IMR-90 (cell line): Measurements from ENCODE around the gene GM2A. TPM values are rescaled to one million over a fixed set of nuclear protein-coding genes. Genes with fewer than 3 reads are reported as not detected.

ENCODE experiments used
- ATAC-seq: fragments of 200-7000 bp; cut with Tn5 transposase; 2 replicates; pipeline ENCODE4 v1.9.1; 2020; ENCODE audit warnings: low read depth, mild to moderate bottlenecking, moderate library complexity
- BruUV-seq: library from RNA; stranded (reverse); fragments of 400-500 nt; replicated peaks from 2 replicates; lab custom pipeline; 2021; lab: Mats Ljungman, UMichigan
- CTCF ChIA-PET: fragments of 300-600 bp; formaldehyde crosslinking; extraction: SDS; loops from one replicate; lab custom pipeline; 2021; ENCODE audit warnings: antibody characterized with exemption; lab: Yijun Ruan, JAX
- POLR2A ChIA-PET: fragments of 300-600 bp; sonication (Branson Sonifier 250); formaldehyde crosslinking; loops from one replicate; lab custom pipeline; 2022; ENCODE audit warnings: antibody characterized with exemption; ENCODE audit not compliant: unreplicated experiment; lab: Charles Lee
- DNase-seq: peaks from one replicate; pipeline ENCODE4 v3.0.0; 2013
- H2AFZ ChIP-seq: replicated peaks from 2 replicates; pipeline ENCODE3; 2013; ENCODE audit warnings: low read length, mild to moderate bottlenecking; ENCODE audit not compliant: poor library complexity
- H2AK5ac ChIP-seq: 2 replicates; pipeline ENCODE4 v1.6.1; 2013; ENCODE audit warnings: low read depth, low read length, inconsistent platforms
- H2AK9ac ChIP-seq: replicated peaks from 2 replicates; pipeline ENCODE3; 2013; ENCODE audit warnings: mild to moderate bottlenecking, low read depth, low read length, moderate library complexity; ENCODE audit not compliant: poor library complexity
- H2BK120ac ChIP-seq: 2 replicates; pipeline ENCODE4 v1.6.1; 2013; ENCODE audit warnings: low read depth, low read length, inconsistent platforms
- H2BK15ac ChIP-seq: 3 replicates; pipeline ENCODE4 v1.6.1; 2013; ENCODE audit warnings: low read depth, low read length, inconsistent platforms
- H2BK20ac ChIP-seq: 2 replicates; pipeline ENCODE4 v1.6.1; 2013; ENCODE audit warnings: low read depth, mild to moderate bottlenecking, inconsistent platforms, low read length, moderate library complexity
- H2BK5ac ChIP-seq: 2 replicates; pipeline ENCODE4 v1.6.1; 2013; ENCODE audit warnings: mild to moderate bottlenecking, low read depth, low read length, inconsistent platforms; ENCODE audit not compliant: poor library complexity, severe bottlenecking
- H3K14ac ChIP-seq: replicated peaks from 2 replicates; pipeline ENCODE4 v1.6.1; 2013; ENCODE audit warnings: low read depth, low read length, inconsistent platforms
- H3K18ac ChIP-seq: 2 replicates; pipeline ENCODE4 v1.6.1; 2013; ENCODE audit warnings: low read depth, low read length, control low read depth
- H3K23ac ChIP-seq: 2 replicates; pipeline ENCODE4 v1.6.1; 2013; ENCODE audit warnings: low read depth, low read length, inconsistent platforms
- H3K27ac ChIP-seq: 2 replicates; pipeline ENCODE4 v1.5.1; 2013; ENCODE audit warnings: mild to moderate bottlenecking, control low read depth, low read length; ENCODE audit not compliant: insufficient read depth
- H3K27me3 ChIP-seq: 2 replicates; pipeline ENCODE4 v1.6.1; 2013; ENCODE audit warnings: low read length; ENCODE audit not compliant: control insufficient read depth, insufficient read depth
- H3K36me3 ChIP-seq: 2 replicates; pipeline ENCODE4 v1.6.1; 2013; ENCODE audit warnings: low read length, mixed read lengths; ENCODE audit not compliant: control insufficient read depth, insufficient read depth
- H3K4ac ChIP-seq: 2 replicates; pipeline ENCODE4 v1.6.1; 2013; ENCODE audit warnings: low read depth, low read length, inconsistent platforms
- H3K4me1 ChIP-seq: 2 replicates; pipeline ENCODE4 v1.6.1; 2013; ENCODE audit warnings: low read length, mixed read lengths; ENCODE audit not compliant: control insufficient read depth, insufficient read depth
- H3K4me2 ChIP-seq: 2 replicates; pipeline ENCODE4 v1.6.1; 2013; ENCODE audit warnings: low read depth, mild to moderate bottlenecking, control low read depth, low read length, moderate library complexity
- H3K4me3 ChIP-seq: 2 replicates; pipeline ENCODE4 v1.5.1; 2013; ENCODE audit warnings: low read depth, mild to moderate bottlenecking, control low read depth, low read length, moderate library complexity; ENCODE audit not compliant: insufficient read depth
- H3K56ac ChIP-seq: 2 replicates; pipeline ENCODE4 v1.6.1; 2013; ENCODE audit warnings: low read length, inconsistent platforms; ENCODE audit not compliant: insufficient read depth; ENCODE audit errors: extremely low read depth
- H3K79me1 ChIP-seq, 2 experiments: 2 replicates each; pipeline ENCODE4 v1.6.1; 2013; ENCODE audit warnings: low read length in 2 of 2, inconsistent platforms in 1 of 2, low read depth in 1 of 2
- H3K9ac ChIP-seq: 2 replicates; pipeline ENCODE4 v1.6.1; 2013; ENCODE audit warnings: low read depth, low read length, control low read depth
- H3K9me1 ChIP-seq: 2 replicates; pipeline ENCODE4 v1.6.1; 2013; ENCODE audit warnings: low read length, inconsistent platforms; ENCODE audit not compliant: insufficient read depth
- H3K9me3 ChIP-seq: 2 replicates; pipeline ENCODE4 v1.6.1; 2013; ENCODE audit warnings: low read length; ENCODE audit not compliant: control insufficient read depth, insufficient read depth
- H4K20me1 ChIP-seq: 2 replicates; pipeline ENCODE4 v1.6.1; 2013; ENCODE audit warnings: low read length, inconsistent platforms; ENCODE audit not compliant: insufficient read depth
- H4K5ac ChIP-seq: 2 replicates; pipeline ENCODE4 v1.6.1; 2013; ENCODE audit warnings: mild to moderate bottlenecking, low read depth, low read length, control low read depth
- H4K8ac ChIP-seq, 2 experiments: 2 replicates each; pipeline ENCODE4 v1.6.1; 2013; ENCODE audit warnings: low read depth in 2 of 2, low read length in 2 of 2, control low read depth in 1 of 2, inconsistent platforms in 1 of 2
- H4K91ac ChIP-seq: 2 replicates; pipeline ENCODE4 v1.6.1; 2013; ENCODE audit warnings: low read depth, low read length, inconsistent platforms; ENCODE audit not compliant: insufficient read depth
- BHLHE40 ChIP-seq: fragments of 150-350 bp; IDR thresholded peaks from 2 replicates; pipeline ENCODE4 v1.6.1; 2016; ENCODE audit warnings: mild to moderate bottlenecking, low read depth, low read length
- CEBPB ChIP-seq: IDR thresholded peaks from 2 replicates; pipeline ENCODE4 v1.6.1; 2012; ENCODE audit warnings: low read depth, low read length, improper control_type of control experiment
- CHD1 ChIP-seq: IDR thresholded peaks from 2 replicates; pipeline ENCODE4 v1.6.1; 2012; ENCODE audit warnings: low read depth, low read length, improper control_type of control experiment
- FOS ChIP-seq: fragments of 150-350 bp; IDR thresholded peaks from 2 replicates; pipeline ENCODE4 v1.6.1; 2016; ENCODE audit warnings: low read depth, low read length
- MAFK ChIP-seq: IDR thresholded peaks from 2 replicates; pipeline ENCODE4 v1.6.1; 2012; ENCODE audit warnings: low read depth, low read length, improper control_type of control experiment
- MAZ ChIP-seq: IDR thresholded peaks from 2 replicates; pipeline ENCODE4 v1.6.1; 2012; ENCODE audit warnings: low read depth, mild to moderate bottlenecking, low read length, improper control_type of control experiment, moderate library complexity, borderline replicate concordance
- MXI1 ChIP-seq: IDR thresholded peaks from 2 replicates; pipeline ENCODE4 v1.6.1; 2012; ENCODE audit warnings: low read depth, mild to moderate bottlenecking, low read length, moderate library complexity, borderline replicate concordance
- NFE2L2 ChIP-seq: fragments of 150-350 bp; IDR thresholded peaks from 2 replicates; pipeline ENCODE4 v1.6.1; 2016; ENCODE audit warnings: low read depth, mild to moderate bottlenecking, low read length
- POLR2A ChIP-seq: IDR thresholded peaks from 2 replicates; pipeline ENCODE4 v1.6.1; 2012; ENCODE audit warnings: mild to moderate bottlenecking, low read depth, low read length
- RAD21 ChIP-seq: IDR thresholded peaks from 2 replicates; pipeline ENCODE4 v1.6.1; 2012; ENCODE audit warnings: low read length, improper control_type of control experiment
- RCOR1 ChIP-seq: IDR thresholded peaks from 2 replicates; pipeline ENCODE4 v1.6.1; 2012; ENCODE audit warnings: mild to moderate bottlenecking, low read length, improper control_type of control experiment; ENCODE audit not compliant: insufficient replicate concordance
- RFX5 ChIP-seq: IDR thresholded peaks from 2 replicates; pipeline ENCODE4 v1.8.0; 2012; ENCODE audit warnings: low read depth, mild to moderate bottlenecking, low read length, moderate library complexity
- SMC3 ChIP-seq: fragments of 150-350 bp; IDR thresholded peaks from 2 replicates; pipeline ENCODE4 v1.6.1; 2016; ENCODE audit warnings: low read depth, mild to moderate bottlenecking, antibody characterized with exemption, low read length, moderate library complexity
- WGBS, 2 experiments: methylation state at CpG; one replicate each; pipeline versions ENCODE4 v1.1.5 to v1.1.7; 2013; ENCODE audit warnings: missing lambda C conversion rate in 2 of 2; ENCODE audit not compliant: insufficient read length in 1 of 2; ENCODE audit errors: extremely low coverage in 2 of 2; 5-methylcytosine and 5-hydroxymethylcytosine counted together
- dilution Hi-C: fragments of 300-500 bp; cut with HindIII; formaldehyde crosslinking; loops from one replicate; pipeline ENCODE4 v1.14.3; 2018; ENCODE audit warnings: low sequenced_read_pairs; ENCODE audit not compliant: unreplicated experiment
- in situ Hi-C: fragments of 300-500 bp; cut with MboI; formaldehyde crosslinking; loops from 3 replicates; pipeline ENCODE4 v1.14.3; 2019; ENCODE audit warnings: low sequenced_read_pairs, inconsistent platforms, mixed read lengths
- intact Hi-C: fragments of 100-400 bp; cut with micrococcal nuclease; formaldehyde crosslinking; loops from 2 replicates; pipeline ENCODE4 v1.10.0; 2022
- polyA plus RNA-seq, 3 experiments: library from polyadenylated mRNA; depleted of rRNA; stranded (reverse); fragments of >200 nt; gene quantifications; 2 replicates each; pipeline ENCODE4 v1.2.3, GENCODE V29; 2012; ENCODE audit warnings: low replicate concordance in 1 of 3
- total RNA-seq: library from RNA; depleted of rRNA; stranded (reverse); fragments of >200 nt; gene quantifications from 2 replicates; pipeline ENCODE4 v1.2.3, GENCODE V29; 2012
- TF ChIP-seq, protein P1 (sequence below): conservative IDR thresholded peaks from 2 replicates; pipeline ENCODE4 v1.5.1; 2012; ENCODE audit warnings: mild to moderate bottlenecking, low read depth, low read length, improper control_type of control experiment
- TF ChIP-seq, protein P2 (sequence below): fragments of 150-350 bp; IDR thresholded peaks from 2 replicates; pipeline ENCODE4 v1.6.1; 2017; ENCODE audit warnings: mild to moderate bottlenecking, antibody characterized with exemption, low read length, low read depth
- TF ChIP-seq, protein P3 (sequence below): fragments of 150-350 bp; IDR thresholded peaks from 2 replicates; pipeline ENCODE4 v1.6.1; 2016; ENCODE audit warnings: low read depth, mild to moderate bottlenecking, low read length, moderate library complexity, borderline replicate concordance

Gene GM2A
- total and polyA plus RNA-seq, 2 of the 4 experiments (the other 2 are of a cell fraction): 13.8 to 18.5 TPM

DNA sequence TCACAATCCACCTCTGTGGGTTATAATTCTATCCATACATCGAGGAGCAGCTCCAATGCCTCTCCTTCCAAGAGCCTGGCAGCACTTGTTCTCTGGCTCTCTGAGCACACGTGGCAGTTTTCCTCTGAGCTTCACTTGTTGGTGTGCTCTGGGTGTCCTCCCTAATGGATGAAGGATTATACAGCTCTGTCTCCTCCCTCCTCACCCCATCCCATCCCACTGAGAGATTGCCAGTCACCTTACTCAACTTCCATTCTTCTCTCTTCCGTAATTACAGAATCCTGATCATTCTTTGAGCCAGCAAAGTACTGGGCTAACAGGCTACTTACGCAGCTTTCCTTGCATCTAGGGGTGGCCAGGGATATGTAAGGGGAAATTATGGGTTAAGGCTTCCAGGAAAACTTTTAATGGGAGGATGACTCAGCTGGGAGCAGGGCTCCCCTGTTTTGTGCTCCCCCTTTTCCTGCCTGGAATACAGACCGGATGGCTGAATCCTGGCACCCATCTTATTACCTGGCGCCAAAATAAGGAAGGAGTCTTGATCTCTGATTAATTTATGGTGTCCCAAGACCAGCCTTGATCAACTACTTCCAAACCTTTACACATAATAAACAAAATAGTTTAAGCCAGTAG, 22.8 kb upstream of the GM2A start:
- dilution Hi-C loops (no loop called here), intact Hi-C loops (no loop called here), in situ Hi-C loops (no loop called here)
- peaks cover 32% of the 10 kb centered on the region for H3K27me3 ChIP-seq
- WGBS, 2 experiments: no CpG with 5 or more reads among the region's 6 CpGs
- H4K91ac ChIP-seq: no peak overlapping the region
- H2BK15ac ChIP-seq: no peak overlapping the region
- no peaks in the 10 kb centered on the region for H3K9me3 ChIP-seq
- no peak overlapping the region for H3K56ac ChIP-seq
- no peak overlapping the region for H2BK20ac ChIP-seq
- no peak overlapping the region for H3K4me2 ChIP-seq
- H3K18ac ChIP-seq: no peak overlapping the region
- H3K27ac ChIP-seq: no peak overlapping the region
- H4K8ac ChIP-seq: no peak overlapping the region
- no peak overlapping the region for H2BK120ac ChIP-seq
- H3K9ac ChIP-seq: no peak overlapping the region
- H3K23ac ChIP-seq: no peak overlapping the region
- no peak overlapping the region for H3K4me3 ChIP-seq
- no peak for DNase-seq
- no peak overlapping the region for H2BK5ac ChIP-seq
- no peak overlapping the region for H2AK5ac ChIP-seq
- H3K79me1 ChIP-seq: no peaks in the 10 kb centered on the region
- no TSS peak for BruUV-seq
- POLR2A ChIA-PET: no interaction called here
- H3K14ac ChIP-seq: no peak overlapping the region
- peaks cover 2% of the 10 kb centered on the region; the same call in 1 of the 2 replicates for H3K4me1 ChIP-seq
- H3K4ac ChIP-seq: no peak overlapping the region
- no peaks in the 10 kb centered on the region for H3K9me1 ChIP-seq
- no peak overlapping the region for H2AK9ac ChIP-seq
- no peak overlapping the region for H2AFZ ChIP-seq
- no peaks in the 10 kb centered on the region for H4K20me1 ChIP-seq
- TF ChIP-seq, protein P1, sequence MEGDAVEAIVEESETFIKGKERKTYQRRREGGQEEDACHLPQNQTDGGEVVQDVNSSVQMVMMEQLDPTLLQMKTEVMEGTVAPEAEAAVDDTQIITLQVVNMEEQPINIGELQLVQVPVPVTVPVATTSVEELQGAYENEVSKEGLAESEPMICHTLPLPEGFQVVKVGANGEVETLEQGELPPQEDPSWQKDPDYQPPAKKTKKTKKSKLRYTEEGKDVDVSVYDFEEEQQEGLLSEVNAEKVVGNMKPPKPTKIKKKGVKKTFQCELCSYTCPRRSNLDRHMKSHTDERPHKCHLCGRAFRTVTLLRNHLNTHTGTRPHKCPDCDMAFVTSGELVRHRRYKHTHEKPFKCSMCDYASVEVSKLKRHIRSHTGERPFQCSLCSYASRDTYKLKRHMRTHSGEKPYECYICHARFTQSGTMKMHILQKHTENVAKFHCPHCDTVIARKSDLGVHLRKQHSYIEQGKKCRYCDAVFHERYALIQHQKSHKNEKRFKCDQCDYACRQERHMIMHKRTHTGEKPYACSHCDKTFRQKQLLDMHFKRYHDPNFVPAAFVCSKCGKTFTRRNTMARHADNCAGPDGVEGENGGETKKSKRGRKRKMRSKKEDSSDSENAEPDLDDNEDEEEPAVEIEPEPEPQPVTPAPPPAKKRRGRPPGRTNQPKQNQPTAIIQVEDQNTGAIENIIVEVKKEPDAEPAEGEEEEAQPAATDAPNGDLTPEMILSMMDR: no peak
- no peak for TF ChIP-seq RAD21
- TF ChIP-seq RCOR1: no peak
- no peak for TF ChIP-seq CEBPB
- TF ChIP-seq, protein P2, sequence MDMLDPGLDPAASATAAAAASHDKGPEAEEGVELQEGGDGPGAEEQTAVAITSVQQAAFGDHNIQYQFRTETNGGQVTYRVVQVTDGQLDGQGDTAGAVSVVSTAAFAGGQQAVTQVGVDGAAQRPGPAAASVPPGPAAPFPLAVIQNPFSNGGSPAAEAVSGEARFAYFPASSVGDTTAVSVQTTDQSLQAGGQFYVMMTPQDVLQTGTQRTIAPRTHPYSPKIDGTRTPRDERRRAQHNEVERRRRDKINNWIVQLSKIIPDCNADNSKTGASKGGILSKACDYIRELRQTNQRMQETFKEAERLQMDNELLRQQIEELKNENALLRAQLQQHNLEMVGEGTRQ: no peak
- TF ChIP-seq POLR2A: no peak
- TF ChIP-seq, protein P3, sequence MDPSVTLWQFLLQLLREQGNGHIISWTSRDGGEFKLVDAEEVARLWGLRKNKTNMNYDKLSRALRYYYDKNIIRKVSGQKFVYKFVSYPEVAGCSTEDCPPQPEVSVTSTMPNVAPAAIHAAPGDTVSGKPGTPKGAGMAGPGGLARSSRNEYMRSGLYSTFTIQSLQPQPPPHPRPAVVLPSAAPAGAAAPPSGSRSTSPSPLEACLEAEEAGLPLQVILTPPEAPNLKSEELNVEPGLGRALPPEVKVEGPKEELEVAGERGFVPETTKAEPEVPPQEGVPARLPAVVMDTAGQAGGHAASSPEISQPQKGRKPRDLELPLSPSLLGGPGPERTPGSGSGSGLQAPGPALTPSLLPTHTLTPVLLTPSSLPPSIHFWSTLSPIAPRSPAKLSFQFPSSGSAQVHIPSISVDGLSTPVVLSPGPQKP: no peak
- no peak for TF ChIP-seq NFE2L2
- TF ChIP-seq BHLHE40: no peak
- no peak for TF ChIP-seq MAZ
- TF ChIP-seq MXI1: no peak
- no peak for TF ChIP-seq CHD1
- no peak for TF ChIP-seq MAFK
- TF ChIP-seq RFX5: no peak
- no peak for TF ChIP-seq FOS
- TF ChIP-seq SMC3: no peak
- CTCF ChIA-PET: interaction anchor here (1.0 to 1.9 kb wide), 2 partner anchors 8 to 86 kb away, joined by 3 to 9 read pairs; no protein-coding TSS in a partner anchor
- no peak for ATAC-seq
- H3K36me3 ChIP-seq: no peaks in the 10 kb centered on the region
- H4K5ac ChIP-seq: no peak overlapping the region
